RWPE1 (cell line): Measurements from ENCODE around the gene SEC22A.

ENCODE experiments used
- CTCF ChIA-PET: fragments of 350-600 bp; sonication (Branson Sonifier 250); formaldehyde crosslinking; extraction: SDS; loops from one replicate; lab custom pipeline; 2021; lab: Yijun Ruan, JAX
- POLR2A ChIA-PET: fragments of 400-600 bp; formaldehyde crosslinking; extraction: SDS; loops from one replicate; lab custom pipeline; 2020; ENCODE audit warnings: antibody characterized with exemption; ENCODE audit not compliant: low non-redundant PET; lab: Yijun Ruan, JAX
- DNase-seq: peaks from one replicate; pipeline ENCODE4 v3.0.0; 2012; ENCODE audit warnings: low spot score
- H3K27ac ChIP-seq: fragments of 450-650 bp; 2 replicates; pipeline ENCODE4 v1.5.1; 2017
- CTCF ChIP-seq: fragments of 450-650 bp; conservative IDR thresholded peaks from 2 replicates; pipeline ENCODE4 v1.5.1; 2017; ENCODE audit warnings: low read depth, mild to moderate bottlenecking

The SEC22A gene

GRCh38 chr3:123156276-123156995 lies 45.3 kb upstream of the SEC22A start:
- TF ChIP-seq CTCF = no peak

GRCh38 chr3:123157209-123157597 lies 44.5 kb upstream of the SEC22A start:
- DNase-seq = no peak

More at GRCh38 chr3:123156276-123156995, 45.3 kb upstream of the SEC22A start:
- POLR2A ChIA-PET = no interaction called here
- H3K27ac ChIP-seq = no peak overlapping the region
- DNase-seq = no peak
- CTCF ChIA-PET = interaction anchor here (0.7 kb wide), 1 partner anchor 10 kb away, joined by 3 read pairs; no protein-coding TSS in a partner anchor

GRCh38 chr3:123157598-123158287 lies 44.0 kb upstream of the SEC22A start:
- TF ChIP-seq CTCF = no peak
- POLR2A ChIA-PET = no interaction called here
- CTCF ChIA-PET = no interaction called here
- DNase-seq = no peak
- no peak overlapping the region for H3K27ac ChIP-seq

More at GRCh38 chr3:123157209-123157597, 44.5 kb upstream of the SEC22A start:
- H3K27ac ChIP-seq = no peak overlapping the region
- ChIA-PET POLR2A (no interaction called here), CTCF (interaction anchor here (0.7 kb wide), 1 partner anchor 11 kb away, joined by 3 read pairs; no protein-coding TSS in a partner anchor)
- TF ChIP-seq CTCF = no peak

- DNase-seq = no peak
- no peak for TF ChIP-seq CTCF
- ChIA-PET POLR2A (no interaction called here), CTCF (no interaction called here)
- no peak overlapping the region for H3K27ac ChIP-seq
Measured at GRCh38 chr3:123158330-123158729, 43.4 kb upstream of the SEC22A start.

- H3K27ac ChIP-seq = no peak overlapping the region
- TF ChIP-seq CTCF = no peak
- DNase-seq = no peak
- CTCF ChIA-PET = no interaction called here
- POLR2A ChIA-PET = no interaction called here
Measured at GRCh38 chr3:123158899-123159390, 42.8 kb upstream of the SEC22A start.

- H3K27ac ChIP-seq = no peak overlapping the region
- no peak for DNase-seq
- ChIA-PET POLR2A (no interaction called here), CTCF (interaction anchor here (0.5 to 0.6 kb wide), 2 partner anchors 106 to 1134 kb away, joined by 3 to 4 read pairs; no protein-coding TSS in a partner anchor)
- TF ChIP-seq CTCF = no peak
Measured at GRCh38 chr3:123159926-123160635, 41.7 kb upstream of the SEC22A start.
